A549 (cell line): ENCODE data around the gene SRD5A3. TPM values are rescaled to one million over a fixed set of nuclear protein-coding genes. Genes with fewer than 3 reads are reported as not detected.

Experiments
- ATAC-seq, 2 experiments: fragments of 200-7000 bp in 1 of 2; fragments of >200 bp in 1 of 2; cut with Nextera tagmentation in 1 of 2; cut with Tn5 transposase in 1 of 2; 3 replicates each; pipeline versions ENCODE4 v1.8.0 to v1.9.1; 2018 to 2020; ENCODE audit warnings: mild to moderate bottlenecking in 1 of 2, moderate library complexity in 1 of 2
- CTCF ChIA-PET: fragments of 300-600 bp; sonication (Branson Sonifier 250); formaldehyde crosslinking; extraction: SDS; loops from one replicate; lab custom pipeline; 2021; ENCODE audit warnings: antibody characterized with exemption, inconsistent platforms; lab: Yijun Ruan, JAX
- POLR2A ChIA-PET: fragments of 350-600 bp; formaldehyde crosslinking; extraction: SDS; loops from one replicate; lab custom pipeline; 2021; ENCODE audit warnings: antibody characterized with exemption, inconsistent platforms; lab: Yijun Ruan, JAX
- DNase-seq, 2 experiments: peaks; one replicate each; pipeline versions ENCODE4 v3.0.0 to v3.0.0-alpha.2; 2011 to 2016; ENCODE audit warnings: low read depth in 1 of 2, low spot score in 1 of 2
- FAIRE-seq: peaks from 2 replicates; lab custom pipeline; 2011; peaks lifted over from hg19 to GRCh38; lab: Jason Lieb, UNC
- H3K27ac ChIP-seq, 2 experiments: fragments of >200 bp; sonication (Bioruptor Twin); formaldehyde crosslinking; 3 replicates each; pipeline ENCODE4 v1.5.1; 2016 to 2017
- H3K4me1 ChIP-seq: fragments of >200 bp; sonication (Bioruptor Twin); formaldehyde crosslinking; 3 replicates; pipeline ENCODE4 v1.6.1; 2016
- H3K4me2 ChIP-seq: fragments of >200 bp; sonication (Bioruptor Twin); formaldehyde crosslinking; 3 replicates; pipeline ENCODE4 v1.6.1; 2016
- H3K4me3 ChIP-seq: fragments of >200 bp; sonication (Bioruptor Twin); formaldehyde crosslinking; 3 replicates; pipeline ENCODE4 v1.5.1; 2016
- H3K9me3 ChIP-seq: fragments of >200 bp; sonication (Bioruptor Twin); formaldehyde crosslinking; 3 replicates; pipeline ENCODE4 v1.6.1; 2016
- BHLHE40 ChIP-seq: IDR thresholded peaks from 2 replicates; pipeline ENCODE4 v1.6.1; 2012; ENCODE audit warnings: low read depth, low read length, inconsistent platforms
- CBX2 ChIP-seq: fragments of 200-600 bp; sonication (generic); IDR thresholded peaks from 2 replicates; pipeline ENCODE4 v1.6.1; 2016; ENCODE audit warnings: low read depth, mild to moderate bottlenecking, borderline replicate concordance
- CEBPB ChIP-seq, 2 experiments: fragments of >200 bp in 1 of 2; sonication (Bioruptor Twin) in 1 of 2; formaldehyde crosslinking in 1 of 2; IDR thresholded peaks; 2 replicates each; pipeline ENCODE4 v1.6.1; 2012 to 2016
- EHF ChIP-seq: fragments of 250-450 bp; sonication (Bioruptor Pico); IDR thresholded peaks from 2 replicates; pipeline ENCODE4 v1.5.0; 2020; ENCODE audit warnings: mild to moderate bottlenecking
- EHMT2 ChIP-seq: fragments of 200-600 bp; sonication (generic); IDR thresholded peaks from 2 replicates; pipeline ENCODE4 v1.6.1; 2016; ENCODE audit warnings: antibody characterized with exemption, low read depth, mild to moderate bottlenecking, moderate library complexity
- EP300 ChIP-seq, 2 experiments: fragments of >200 bp; sonication (Bioruptor Twin); formaldehyde crosslinking; IDR thresholded peaks; 2 replicates in 1 of 2; 3 replicates in 1 of 2; pipeline ENCODE4 v1.6.1; 2016 to 2017
- FOSB ChIP-seq: fragments of 250-450 bp; sonication (Bioruptor Pico); IDR thresholded peaks from 2 replicates; pipeline ENCODE4 v1.5.0; 2020; ENCODE audit warnings: mild to moderate bottlenecking, moderate library complexity
- HDAC2 ChIP-seq: fragments of 200-600 bp; sonication (generic); IDR thresholded peaks from 2 replicates; pipeline ENCODE4 v1.6.1; 2016
- HOXB5 ChIP-seq: fragments of 250-450 bp; sonication (Bioruptor Pico); IDR thresholded peaks from 2 replicates; pipeline ENCODE4 v1.5.0; 2020; ENCODE audit warnings: mild to moderate bottlenecking, moderate library complexity
- JUN ChIP-seq, 2 experiments: fragments of >200 bp; sonication (Bioruptor Twin); formaldehyde crosslinking; IDR thresholded peaks; 2 replicates in 1 of 2; 3 replicates in 1 of 2; pipeline ENCODE4 v1.6.1; 2016 to 2017
- KDM5A ChIP-seq: fragments of 200-600 bp; sonication (generic); IDR thresholded peaks from 2 replicates; pipeline ENCODE4 v1.6.1; 2016; ENCODE audit warnings: antibody characterized with exemption, mild to moderate bottlenecking
- NR3C1 ChIP-seq: fragments of >200 bp; sonication (Bioruptor Twin); formaldehyde crosslinking; IDR thresholded peaks from 3 replicates; pipeline ENCODE4 v1.6.1; 2017
- POLR2A ChIP-seq: IDR thresholded peaks from 2 replicates; pipeline ENCODE4 v1.6.1; 2012; ENCODE audit warnings: mild to moderate bottlenecking, low read length
- RCOR1 ChIP-seq: fragments of 150-350 bp; IDR thresholded peaks from 2 replicates; pipeline ENCODE4 v1.6.1; 2014; ENCODE audit warnings: antibody characterized with exemption, low read length, low read depth
- SMC3 ChIP-seq: fragments of >200 bp; sonication (Bioruptor Twin); formaldehyde crosslinking; IDR thresholded peaks from 3 replicates; pipeline ENCODE4 v1.6.1; 2018; ENCODE audit warnings: inconsistent platforms
- SREBF2 ChIP-seq: fragments of 450-650 bp; IDR thresholded peaks from 2 replicates; pipeline ENCODE4 v1.6.1; 2014; ENCODE audit warnings: mild to moderate bottlenecking, moderate library complexity
- TFCP2L1 ChIP-seq: fragments of 250-450 bp; sonication (Bioruptor Pico); IDR thresholded peaks from 2 replicates; pipeline ENCODE4 v1.5.0; 2021; ENCODE audit warnings: mild to moderate bottlenecking
- TP53 ChIP-seq: fragments of 250-450 bp; sonication (Bioruptor Pico); IDR thresholded peaks from 2 replicates; pipeline ENCODE4 v1.5.0; 2021; ENCODE audit warnings: mild to moderate bottlenecking, moderate library complexity
- ZNF302 ChIP-seq: fragments of 250-450 bp; sonication (Bioruptor Pico); IDR thresholded peaks from 2 replicates; pipeline ENCODE4 v1.9.0; 2021; ENCODE audit warnings: inconsistent platforms, mild to moderate bottlenecking, moderate library complexity
- WGBS: methylation state at CpG from one replicate; pipeline ENCODE4 v1.1.6; 2017; ENCODE audit errors: missing lambda C conversion rate; 5-methylcytosine and 5-hydroxymethylcytosine counted together
- polyA plus RNA-seq, 4 experiments: library from polyadenylated mRNA; depleted of rRNA in 3 of 4; stranded (reverse); fragments of >200 nt; fragmentation: RNase III in 1 of 4; extraction: RNeasy Plus Mini Kit Qiagen cat#74134 plus additional on column Dnase treatment in 1 of 4; gene quantifications; 2 replicates in 3 of 4; 3 replicates in 1 of 4; pipeline ENCODE4 v1.2.3, GENCODE V29; 2011 to 2017
- TF ChIP-seq, protein P1 (sequence below): IDR thresholded peaks from 2 replicates; pipeline ENCODE4 v1.6.1; 2012; ENCODE audit warnings: low read depth, borderline replicate concordance
- TF ChIP-seq, protein P2 (sequence below): IDR thresholded peaks from 2 replicates; pipeline ENCODE4 v1.6.1; 2012
- TF ChIP-seq, protein P3 (sequence below): fragments of >200 bp; sonication (Bioruptor Twin); formaldehyde crosslinking; IDR thresholded peaks from 3 replicates; pipeline ENCODE4 v1.5.1; 2016
- TF ChIP-seq, protein P4 (sequence below): fragments of 200-600 bp; sonication (generic); IDR thresholded peaks from 2 replicates; pipeline ENCODE4 v1.6.1; 2016; ENCODE audit warnings: antibody characterized with exemption, mild to moderate bottlenecking, moderate library complexity
- TF ChIP-seq, protein P5 (sequence below): fragments of 250-450 bp; sonication (Bioruptor Pico); IDR thresholded peaks from 2 replicates; pipeline ENCODE4 v1.5.0; 2020; ENCODE audit warnings: low read depth, mild to moderate bottlenecking, moderate library complexity
- TF ChIP-seq, protein P6 (sequence below): fragments of 150-350 bp; IDR thresholded peaks from 2 replicates; pipeline ENCODE4 v1.6.1; 2014; ENCODE audit warnings: low read depth, mild to moderate bottlenecking, low read length
- TF ChIP-seq, protein P7 (sequence below): IDR thresholded peaks from 2 replicates; pipeline ENCODE4 v1.6.1; 2012
- TF ChIP-seq, protein P8 (sequence below): fragments of 250-450 bp; sonication (Bioruptor Pico); IDR thresholded peaks from 2 replicates; pipeline ENCODE4 v1.5.0; 2021; ENCODE audit warnings: mild to moderate bottlenecking, moderate library complexity, borderline replicate concordance

The SRD5A3 gene
- polyA plus RNA-seq, 2 of the 4 experiments (the other 2 are of a cell fraction), result 5.9 to 11.1 TPM

DNA sequence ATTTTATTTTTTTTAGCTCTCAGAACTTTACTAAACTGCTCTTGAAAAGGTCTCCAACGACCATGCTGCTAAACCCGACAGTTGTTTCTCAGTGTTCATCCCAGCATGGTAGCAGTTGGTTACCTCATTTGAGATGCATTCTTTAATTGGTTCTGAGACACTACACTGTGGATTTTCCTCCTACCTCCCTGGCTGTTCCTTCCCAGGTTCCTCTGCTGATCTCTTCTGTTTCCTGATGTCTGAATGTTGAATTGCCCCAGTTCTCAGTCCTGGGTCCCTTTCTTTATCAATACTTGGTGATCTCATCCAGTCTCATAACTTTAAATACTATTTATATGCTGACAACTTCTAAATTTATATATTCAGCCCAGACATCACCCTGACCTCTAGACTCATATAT, 30.7 kb downstream of the SRD5A3 start:
- ATAC-seq, result no peak
- Histone ChIP-seq H3K4me1 (peaks cover 12% of the 10 kb centered on the region), H3K4me3 (no peak overlapping the region), H3K9me3 (no peaks in the 10 kb centered on the region), H3K4me2 (no peak overlapping the region), H3K27ac (no peak overlapping the region)
- POLR2A ChIA-PET, result no interaction called here
- TF ChIP-seq TFCP2L1 (no peak), TP53 (CRISPR knock-in tag) (no peak), NR3C1 (no peak), EP300 (IDR thresholded peaks at IDR 0.05) (no peak), KDM5A (no peak), SMC3 (no peak), FOSB (no peak), HDAC2 (no peak), EHF (CRISPR knock-in tag) (no peak), EHMT2 (no peak), RCOR1 (no peak), CBX2 (no peak), POLR2A (no peak), ZNF302 (CRISPR knock-in tag) (no peak)
- TF ChIP-seq, protein P1, sequence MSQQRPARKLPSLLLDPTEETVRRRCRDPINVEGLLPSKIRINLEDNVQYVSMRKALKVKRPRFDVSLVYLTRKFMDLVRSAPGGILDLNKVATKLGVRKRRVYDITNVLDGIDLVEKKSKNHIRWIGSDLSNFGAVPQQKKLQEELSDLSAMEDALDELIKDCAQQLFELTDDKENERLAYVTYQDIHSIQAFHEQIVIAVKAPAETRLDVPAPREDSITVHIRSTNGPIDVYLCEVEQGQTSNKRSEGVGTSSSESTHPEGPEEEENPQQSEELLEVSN, result no peak
- TF ChIP-seq, protein P2, sequence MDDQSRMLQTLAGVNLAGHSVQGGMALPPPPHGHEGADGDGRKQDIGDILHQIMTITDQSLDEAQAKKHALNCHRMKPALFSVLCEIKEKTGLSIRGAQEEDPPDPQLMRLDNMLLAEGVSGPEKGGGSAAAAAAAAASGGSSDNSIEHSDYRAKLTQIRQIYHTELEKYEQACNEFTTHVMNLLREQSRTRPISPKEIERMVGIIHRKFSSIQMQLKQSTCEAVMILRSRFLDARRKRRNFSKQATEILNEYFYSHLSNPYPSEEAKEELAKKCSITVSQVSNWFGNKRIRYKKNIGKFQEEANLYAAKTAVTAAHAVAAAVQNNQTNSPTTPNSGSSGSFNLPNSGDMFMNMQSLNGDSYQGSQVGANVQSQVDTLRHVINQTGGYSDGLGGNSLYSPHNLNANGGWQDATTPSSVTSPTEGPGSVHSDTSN, result no peak
- TF ChIP-seq, protein P3, sequence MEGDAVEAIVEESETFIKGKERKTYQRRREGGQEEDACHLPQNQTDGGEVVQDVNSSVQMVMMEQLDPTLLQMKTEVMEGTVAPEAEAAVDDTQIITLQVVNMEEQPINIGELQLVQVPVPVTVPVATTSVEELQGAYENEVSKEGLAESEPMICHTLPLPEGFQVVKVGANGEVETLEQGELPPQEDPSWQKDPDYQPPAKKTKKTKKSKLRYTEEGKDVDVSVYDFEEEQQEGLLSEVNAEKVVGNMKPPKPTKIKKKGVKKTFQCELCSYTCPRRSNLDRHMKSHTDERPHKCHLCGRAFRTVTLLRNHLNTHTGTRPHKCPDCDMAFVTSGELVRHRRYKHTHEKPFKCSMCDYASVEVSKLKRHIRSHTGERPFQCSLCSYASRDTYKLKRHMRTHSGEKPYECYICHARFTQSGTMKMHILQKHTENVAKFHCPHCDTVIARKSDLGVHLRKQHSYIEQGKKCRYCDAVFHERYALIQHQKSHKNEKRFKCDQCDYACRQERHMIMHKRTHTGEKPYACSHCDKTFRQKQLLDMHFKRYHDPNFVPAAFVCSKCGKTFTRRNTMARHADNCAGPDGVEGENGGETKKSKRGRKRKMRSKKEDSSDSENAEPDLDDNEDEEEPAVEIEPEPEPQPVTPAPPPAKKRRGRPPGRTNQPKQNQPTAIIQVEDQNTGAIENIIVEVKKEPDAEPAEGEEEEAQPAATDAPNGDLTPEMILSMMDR, result no peak
- TF ChIP-seq, protein P4, sequence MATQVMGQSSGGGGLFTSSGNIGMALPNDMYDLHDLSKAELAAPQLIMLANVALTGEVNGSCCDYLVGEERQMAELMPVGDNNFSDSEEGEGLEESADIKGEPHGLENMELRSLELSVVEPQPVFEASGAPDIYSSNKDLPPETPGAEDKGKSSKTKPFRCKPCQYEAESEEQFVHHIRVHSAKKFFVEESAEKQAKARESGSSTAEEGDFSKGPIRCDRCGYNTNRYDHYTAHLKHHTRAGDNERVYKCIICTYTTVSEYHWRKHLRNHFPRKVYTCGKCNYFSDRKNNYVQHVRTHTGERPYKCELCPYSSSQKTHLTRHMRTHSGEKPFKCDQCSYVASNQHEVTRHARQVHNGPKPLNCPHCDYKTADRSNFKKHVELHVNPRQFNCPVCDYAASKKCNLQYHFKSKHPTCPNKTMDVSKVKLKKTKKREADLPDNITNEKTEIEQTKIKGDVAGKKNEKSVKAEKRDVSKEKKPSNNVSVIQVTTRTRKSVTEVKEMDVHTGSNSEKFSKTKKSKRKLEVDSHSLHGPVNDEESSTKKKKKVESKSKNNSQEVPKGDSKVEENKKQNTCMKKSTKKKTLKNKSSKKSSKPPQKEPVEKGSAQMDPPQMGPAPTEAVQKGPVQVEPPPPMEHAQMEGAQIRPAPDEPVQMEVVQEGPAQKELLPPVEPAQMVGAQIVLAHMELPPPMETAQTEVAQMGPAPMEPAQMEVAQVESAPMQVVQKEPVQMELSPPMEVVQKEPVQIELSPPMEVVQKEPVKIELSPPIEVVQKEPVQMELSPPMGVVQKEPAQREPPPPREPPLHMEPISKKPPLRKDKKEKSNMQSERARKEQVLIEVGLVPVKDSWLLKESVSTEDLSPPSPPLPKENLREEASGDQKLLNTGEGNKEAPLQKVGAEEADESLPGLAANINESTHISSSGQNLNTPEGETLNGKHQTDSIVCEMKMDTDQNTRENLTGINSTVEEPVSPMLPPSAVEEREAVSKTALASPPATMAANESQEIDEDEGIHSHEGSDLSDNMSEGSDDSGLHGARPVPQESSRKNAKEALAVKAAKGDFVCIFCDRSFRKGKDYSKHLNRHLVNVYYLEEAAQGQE, result no peak
- TF ChIP-seq, protein P5, sequence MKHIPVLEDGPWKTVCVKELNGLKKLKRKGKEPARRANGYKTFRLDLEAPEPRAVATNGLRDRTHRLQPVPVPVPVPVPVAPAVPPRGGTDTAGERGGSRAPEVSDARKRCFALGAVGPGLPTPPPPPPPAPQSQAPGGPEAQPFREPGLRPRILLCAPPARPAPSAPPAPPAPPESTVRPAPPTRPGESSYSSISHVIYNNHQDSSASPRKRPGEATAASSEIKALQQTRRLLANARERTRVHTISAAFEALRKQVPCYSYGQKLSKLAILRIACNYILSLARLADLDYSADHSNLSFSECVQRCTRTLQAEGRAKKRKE, result no peak
- CTCF ChIA-PET, result interaction anchor here (1.6 kb wide), 1 partner anchor 8 kb away, joined by 7 read pairs; no protein-coding TSS in a partner anchor
- WGBS, result 74% methylated on average over 2 of the region's 2 CpGs
- DNase-seq, result no peak
- FAIRE-seq, result no peak

DNA sequence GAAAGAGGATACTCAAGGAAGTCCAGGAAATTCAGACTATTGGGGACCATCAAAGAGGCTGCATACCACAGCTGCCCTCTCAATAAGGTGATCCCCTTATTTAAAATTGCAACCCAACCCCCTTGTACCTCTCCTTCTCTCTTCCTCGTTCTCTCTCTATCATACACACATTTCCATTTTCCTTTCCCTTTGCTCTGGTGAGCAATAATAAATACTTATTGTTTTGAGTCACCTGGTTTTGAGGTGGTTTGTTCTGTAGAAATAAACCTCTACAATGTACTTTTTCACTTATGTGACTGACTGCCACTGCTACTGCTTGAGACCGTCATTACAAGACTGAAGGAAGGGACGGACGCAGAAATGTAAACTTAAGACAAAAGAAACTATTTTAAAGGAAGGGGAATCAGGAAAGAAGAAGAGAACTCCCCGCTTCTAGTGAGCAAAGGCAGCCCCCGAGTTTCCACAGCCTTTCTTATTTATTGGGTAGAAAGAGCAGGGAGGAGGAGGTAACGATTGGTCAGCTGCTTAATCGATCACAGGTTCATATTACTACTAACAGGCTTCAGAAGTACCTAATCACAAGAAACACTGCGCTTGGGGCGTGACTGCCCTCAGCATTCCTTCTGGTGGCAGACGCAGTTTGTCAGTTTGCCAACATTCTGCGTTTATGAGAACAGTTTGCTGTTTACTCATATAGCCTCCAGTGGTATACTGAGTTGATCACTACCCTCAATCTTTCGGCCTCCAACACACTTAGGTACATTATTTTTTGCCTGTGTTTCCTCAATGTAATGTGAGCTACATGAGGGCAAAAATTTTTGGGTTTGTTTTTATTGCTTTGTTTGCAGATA, 32.8 kb downstream of the SRD5A3 start:
- H3K9me3 ChIP-seq, result no peaks in the 10 kb centered on the region
- H3K4me1 ChIP-seq, result peaks cover 12% of the 10 kb centered on the region
- no peak overlapping the region for H3K4me3 ChIP-seq
- peak; percentile 24 to 66; a peak in 4 of 6 replicates for ATAC-seq
- POLR2A ChIA-PET, result no interaction called here
- WGBS, result 20% methylated on average over 13 of the region's 13 CpGs
- peak in 1 of 2 experiments; percentile 67 for DNase-seq
- CTCF ChIA-PET, result no interaction called here
- H3K27ac ChIP-seq, result peak overlapping the region; percentile 4 to 11; a peak in 2 of 6 replicates
- no peak for FAIRE-seq
- peak overlapping the region; percentile 39 for H3K4me2 ChIP-seq
- TF ChIP-seq JUN (IDR thresholded peaks at IDR 0.05) (no peak), CEBPB (IDR thresholded peaks at IDR 0.05) (no peak), SREBF2 (no peak), FOSB (no peak), SMC3 (no peak), RCOR1 (no peak), HOXB5 (no peak), TFCP2L1 (no peak), BHLHE40 (no peak)
- TF ChIP-seq, protein P6, sequence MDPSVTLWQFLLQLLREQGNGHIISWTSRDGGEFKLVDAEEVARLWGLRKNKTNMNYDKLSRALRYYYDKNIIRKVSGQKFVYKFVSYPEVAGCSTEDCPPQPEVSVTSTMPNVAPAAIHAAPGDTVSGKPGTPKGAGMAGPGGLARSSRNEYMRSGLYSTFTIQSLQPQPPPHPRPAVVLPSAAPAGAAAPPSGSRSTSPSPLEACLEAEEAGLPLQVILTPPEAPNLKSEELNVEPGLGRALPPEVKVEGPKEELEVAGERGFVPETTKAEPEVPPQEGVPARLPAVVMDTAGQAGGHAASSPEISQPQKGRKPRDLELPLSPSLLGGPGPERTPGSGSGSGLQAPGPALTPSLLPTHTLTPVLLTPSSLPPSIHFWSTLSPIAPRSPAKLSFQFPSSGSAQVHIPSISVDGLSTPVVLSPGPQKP, result no peak
- TF ChIP-seq, protein P7, sequence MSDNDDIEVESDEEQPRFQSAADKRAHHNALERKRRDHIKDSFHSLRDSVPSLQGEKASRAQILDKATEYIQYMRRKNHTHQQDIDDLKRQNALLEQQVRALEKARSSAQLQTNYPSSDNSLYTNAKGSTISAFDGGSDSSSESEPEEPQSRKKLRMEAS, result no peak
- TF ChIP-seq, protein P8, sequence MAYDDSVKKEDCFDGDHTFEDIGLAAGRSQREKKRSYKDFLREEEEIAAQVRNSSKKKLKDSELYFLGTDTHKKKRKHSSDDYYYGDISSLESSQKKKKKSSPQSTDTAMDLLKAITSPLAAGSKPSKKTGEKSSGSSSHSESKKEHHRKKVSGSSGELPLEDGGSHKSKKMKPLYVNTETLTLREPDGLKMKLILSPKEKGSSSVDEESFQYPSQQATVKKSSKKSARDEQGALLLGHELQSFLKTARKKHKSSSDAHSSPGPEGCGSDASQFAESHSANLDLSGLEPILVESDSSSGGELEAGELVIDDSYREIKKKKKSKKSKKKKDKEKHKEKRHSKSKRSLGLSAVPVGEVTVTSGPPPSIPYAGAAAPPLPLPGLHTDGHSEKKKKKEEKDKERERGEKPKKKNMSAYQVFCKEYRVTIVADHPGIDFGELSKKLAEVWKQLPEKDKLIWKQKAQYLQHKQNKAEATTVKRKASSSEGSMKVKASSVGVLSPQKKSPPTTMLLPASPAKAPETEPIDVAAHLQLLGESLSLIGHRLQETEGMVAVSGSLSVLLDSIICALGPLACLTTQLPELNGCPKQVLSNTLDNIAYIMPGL (CRISPR knock-in tag), result no peak
